HG02763 (cell line): ENCODE data around the gene TIMM21.

Experiments used
- ATAC-seq: cut with Tn5 transposase; IDR thresholded peaks from one replicate; pipeline ENCODE4 v1.9.1; 2021; ENCODE audit warnings: mild to moderate bottlenecking, moderate library complexity; ENCODE audit not compliant: unreplicated experiment

The TIMM21 gene

GRCh38 chr18:74186661-74187060 lies 38.3 kb downstream of the TIMM21 start:
- ATAC-seq, result no peak

GRCh38 chr18:74190086-74190485 lies 41.8 kb downstream of the TIMM21 start:
- no peak for ATAC-seq

- no peak for ATAC-seq
These were observed 43.3 kb downstream of the TIMM21 start for GRCh38 chr18:74191577-74191976.

- ATAC-seq, result no peak
These were observed 46.4 kb downstream of the TIMM21 start for GRCh38 chr18:74194691-74195090.

- ATAC-seq, result peak; percentile 83
These were observed 48.1 kb downstream of the TIMM21 start for GRCh38 chr18:74196220-74197119.

- no peak for ATAC-seq
These were observed 49.5 kb downstream of the TIMM21 start for GRCh38 chr18:74197705-74198341.

GRCh38 chr18:74198453-74198852 lies 50.1 kb downstream of the TIMM21 start:
- ATAC-seq, result no peak

- no peak for ATAC-seq
These were observed 52.5 kb downstream of the TIMM21 start for GRCh38 chr18:74200780-74201179.

- no peak for ATAC-seq
These were observed 55.5 kb downstream of the TIMM21 start for GRCh38 chr18:74203811-74204210.

- ATAC-seq, result no peak
These were observed 56.3 kb downstream of the TIMM21 start for GRCh38 chr18:74204526-74205152.
